ENCODE results near the gene PLXDC1.

PLXDC1 gene

GRCh38 chr17:39196808-39197291, 45.4 kb upstream of the PLXDC1 start:
- peak overlapping the region; percentile 73 for H3K4me3 ChIP-seq (ENCODE audit: control insufficient read depth, low read depth, low read length)
- no peak for TF ChIP-seq CTCF (conservative IDR thresholded peaks at IDR 0.05; ENCODE audit: control insufficient read depth, insufficient read depth, low read depth, low read length)
- DNase-seq (ENCODE audit: low read depth), result no peak

DNA sequence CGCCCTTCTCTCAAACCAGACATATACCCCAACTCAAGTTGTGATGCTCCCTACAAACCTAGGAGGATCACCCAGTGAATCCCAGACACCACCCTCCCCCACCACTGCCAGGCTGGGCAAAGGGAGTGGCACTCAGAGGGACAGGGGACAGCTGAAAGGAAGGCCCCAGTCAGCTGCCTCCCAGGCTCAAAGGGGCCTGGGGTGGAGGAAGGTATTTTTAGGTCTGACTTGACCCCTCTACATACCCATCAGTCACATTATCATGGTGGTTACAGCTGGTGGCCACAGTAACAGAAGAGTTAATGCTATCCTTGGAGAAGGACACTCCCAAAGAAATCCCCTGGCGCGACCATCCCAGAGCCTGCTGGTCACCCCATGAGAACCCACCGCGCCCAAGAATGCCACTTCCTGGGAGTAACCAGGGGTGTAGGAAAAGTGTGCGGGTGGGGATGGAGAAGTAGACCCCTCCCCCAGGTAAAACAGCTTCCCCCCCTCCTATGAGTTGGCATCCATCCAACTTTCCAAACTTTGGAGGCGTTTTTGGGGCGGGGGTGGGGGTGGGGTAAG, 44.9 kb upstream of the PLXDC1 start:
- no peak for TF ChIP-seq CTCF (conservative IDR thresholded peaks at IDR 0.05; ENCODE audit: control insufficient read depth, insufficient read depth, low read depth, low read length)
- peak overlapping the region; percentile 73 for H3K4me3 ChIP-seq (ENCODE audit: control insufficient read depth, low read depth, low read length)
- DNase-seq (ENCODE audit: low read depth), result no peak

- TF ChIP-seq CTCF (conservative IDR thresholded peaks at IDR 0.05; ENCODE audit: control insufficient read depth, insufficient read depth, low read depth, low read length), result no peak
- peak overlapping the region; percentile 73 for H3K4me3 ChIP-seq (ENCODE audit: control insufficient read depth, low read depth, low read length)
- peak; percentile 24 for DNase-seq (ENCODE audit: low read depth)
These were observed 44.2 kb upstream of the PLXDC1 start for GRCh38 chr17:39195568-39196160.

DNA sequence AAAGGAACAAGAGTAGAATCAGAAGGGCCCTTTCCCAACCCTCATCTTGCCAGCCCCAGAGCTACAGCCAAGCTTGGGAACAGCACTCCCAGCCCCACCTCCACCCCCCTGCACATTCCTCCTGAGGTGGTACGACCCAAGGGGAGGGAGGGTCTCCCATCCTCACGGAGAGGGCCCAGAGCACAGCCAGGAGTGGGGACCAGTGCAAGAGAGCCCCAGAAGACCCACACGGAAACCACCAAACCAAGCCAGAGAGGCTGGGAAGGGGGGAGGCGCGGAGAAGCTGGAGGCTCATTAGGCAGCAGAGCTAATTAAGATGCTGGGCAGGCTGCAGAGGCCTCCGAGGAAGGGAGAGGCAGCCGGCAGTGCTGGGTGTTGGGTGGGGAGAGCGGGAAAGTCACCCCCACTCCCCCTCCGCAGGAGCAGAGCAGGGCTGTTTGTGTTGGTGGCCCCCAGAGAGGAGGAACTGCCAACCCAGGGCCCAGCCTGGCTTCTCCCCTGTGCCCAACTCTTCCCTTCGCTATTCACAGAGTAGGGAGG, 43.6 kb upstream of the PLXDC1 start:
- H3K4me3 ChIP-seq (ENCODE audit: control insufficient read depth, low read depth, low read length), result peak overlapping the region; percentile 7
- DNase-seq (ENCODE audit: low read depth), result no peak
- TF ChIP-seq CTCF (conservative IDR thresholded peaks at IDR 0.05; ENCODE audit: control insufficient read depth, insufficient read depth, low read depth, low read length), result no peak

DNA sequence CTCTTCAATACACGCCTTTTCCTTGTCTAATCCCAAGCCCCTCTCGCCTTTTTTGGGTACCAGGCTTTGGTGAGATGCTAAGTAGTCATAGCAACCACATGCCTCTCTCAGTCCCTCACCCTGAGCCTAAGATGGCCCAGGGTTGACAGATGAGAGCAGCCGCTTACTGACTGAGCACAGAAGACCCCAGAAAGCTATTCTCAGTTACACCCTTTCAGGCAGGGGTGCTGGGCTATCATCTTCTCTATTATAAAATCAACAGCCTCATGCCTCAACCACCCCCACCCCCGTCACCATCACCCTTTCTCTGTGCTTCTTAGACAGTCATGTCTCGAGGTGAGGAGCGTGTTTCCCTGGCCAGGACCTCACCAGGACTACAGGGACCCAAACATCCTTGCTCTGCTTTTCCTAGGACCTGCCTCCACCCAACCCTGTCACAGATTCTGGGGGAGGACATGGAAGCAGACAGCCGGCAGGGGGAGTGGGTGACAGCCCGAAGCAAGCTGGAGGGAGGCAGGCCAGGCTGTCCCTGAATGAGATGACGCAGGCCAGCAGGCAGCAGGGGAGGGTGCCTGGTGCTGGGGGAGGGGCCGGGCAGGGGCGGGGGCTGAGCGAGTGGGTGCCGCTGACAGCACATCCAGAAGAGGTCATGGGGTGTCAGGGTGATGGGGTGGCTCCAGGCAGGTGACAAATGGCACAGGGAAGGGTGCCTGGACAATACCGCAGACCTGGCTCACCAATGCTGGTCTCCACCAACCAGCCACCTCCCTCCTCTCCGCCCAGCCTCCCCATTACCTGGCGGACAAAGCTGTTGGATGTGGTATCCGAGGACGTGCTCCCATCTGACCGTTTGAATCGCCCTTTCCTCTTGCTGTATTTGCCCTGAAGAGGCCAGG, 42.9 kb upstream of the PLXDC1 start:
- no peak overlapping the region for H3K4me3 ChIP-seq (ENCODE audit: control insufficient read depth, low read depth, low read length)
- peak; percentile 50 for TF ChIP-seq CTCF (conservative IDR thresholded peaks at IDR 0.05; ENCODE audit: control insufficient read depth, insufficient read depth, low read depth, low read length)
- peak; percentile 65 for DNase-seq (ENCODE audit: low read depth)

GRCh38 chr17:39193346-39193745, 41.9 kb upstream of the PLXDC1 start:
- H3K4me3 ChIP-seq (ENCODE audit: control insufficient read depth, low read depth, low read length), result no peak overlapping the region
- no peak for DNase-seq (ENCODE audit: low read depth)
- TF ChIP-seq CTCF (conservative IDR thresholded peaks at IDR 0.05; ENCODE audit: control insufficient read depth, insufficient read depth, low read depth, low read length), result no peak

Data from fibroblast of mammary gland (primary cell).